Measurements from ENCODE around the gene MRPS5.
A peak's percentile ranks its signal among the peaks of the same experiment; 100 is the strongest.

The MRPS5 gene

GRCh38 chr2:95072424-95072823, 49.2 kb downstream of the MRPS5 start:
- H3K9ac ChIP-seq (ENCODE audit: low read depth, low read length), result no peak overlapping the region
- peaks cover 15% of the 10 kb centered on the region for H3K79me2 ChIP-seq (ENCODE audit: insufficient read depth, low read length)
- TF ChIP-seq EZH2 (IDR thresholded peaks at IDR 0.05; ENCODE audit: borderline replicate concordance, low read depth, low read length, severe bottlenecking), result no peak
- no peak for TF ChIP-seq CTCF (IDR thresholded peaks at IDR 0.05; ENCODE audit: borderline replicate concordance, extremely low read depth, low read length, poor library complexity, severe bottlenecking)
- DNase-seq, result no peak
- no peaks in the 10 kb centered on the region; the same call in 1 of the 2 replicates for H3K36me3 ChIP-seq (ENCODE audit: insufficient read depth, low read length)
- no peak overlapping the region for H3K4me2 ChIP-seq (ENCODE audit: insufficient read depth, low read length)
- H3K27ac ChIP-seq (ENCODE audit: low read length), result peak overlapping the region; percentile 98
- H2AFZ ChIP-seq (ENCODE audit: low read depth, low read length), result no peak overlapping the region
- no peaks in the 10 kb centered on the region for H4K20me1 ChIP-seq (ENCODE audit: insufficient read depth, low read length)
- H3K9me3 ChIP-seq (ENCODE audit: insufficient read depth, low read length, severe bottlenecking), result no peaks in the 10 kb centered on the region
- ATAC-seq (ENCODE audit: insufficient read depth, low read depth), result no peak
- H3K4me1 ChIP-seq (ENCODE audit: insufficient read depth, low read length), result peaks cover 56% of the 10 kb centered on the region
- no peaks in the 10 kb centered on the region for H3K27me3 ChIP-seq (ENCODE audit: insufficient read depth, low read length, poor library complexity)
- no peak overlapping the region for H3K4me3 ChIP-seq (ENCODE audit: low read depth in 1 of 2, low read length in 2 of 2)

GRCh38 chr2:95071856-95072255, 49.8 kb downstream of the MRPS5 start:
- TF ChIP-seq CTCF (IDR thresholded peaks at IDR 0.05; ENCODE audit: borderline replicate concordance, extremely low read depth, low read length, poor library complexity, severe bottlenecking) (no peak), EZH2 (IDR thresholded peaks at IDR 0.05; ENCODE audit: borderline replicate concordance, low read depth, low read length, severe bottlenecking) (no peak)
- no peak overlapping the region for H3K9ac ChIP-seq (ENCODE audit: low read depth, low read length)
- peaks cover 50% of the 10 kb centered on the region for H3K4me1 ChIP-seq (ENCODE audit: insufficient read depth, low read length)
- DNase-seq (no peak), ATAC-seq (ENCODE audit: insufficient read depth, low read depth) (no peak)
- peaks cover 15% of the 10 kb centered on the region for H3K79me2 ChIP-seq (ENCODE audit: insufficient read depth, low read length)
- no peak overlapping the region for H3K4me2 ChIP-seq (ENCODE audit: insufficient read depth, low read length)
- no peak overlapping the region for H2AFZ ChIP-seq (ENCODE audit: low read depth, low read length)
- H3K4me3 ChIP-seq (ENCODE audit: low read depth in 1 of 2, low read length in 2 of 2), result no peak overlapping the region
- no peaks in the 10 kb centered on the region; the same call in 1 of the 2 replicates for H3K36me3 ChIP-seq (ENCODE audit: insufficient read depth, low read length)
- peak overlapping the region; percentile 98 for H3K27ac ChIP-seq (ENCODE audit: low read length)
- H4K20me1 ChIP-seq (ENCODE audit: insufficient read depth, low read length), result no peaks in the 10 kb centered on the region
- H3K9me3 ChIP-seq (ENCODE audit: insufficient read depth, low read length, severe bottlenecking), result no peaks in the 10 kb centered on the region
- no peaks in the 10 kb centered on the region for H3K27me3 ChIP-seq (ENCODE audit: insufficient read depth, low read length, poor library complexity)

- no peak overlapping the region for H3K4me2 ChIP-seq (ENCODE audit: insufficient read depth, low read length)
- H3K4me3 ChIP-seq (ENCODE audit: low read depth in 1 of 2, low read length in 2 of 2), result no peak overlapping the region
- H3K27me3 ChIP-seq (ENCODE audit: insufficient read depth, low read length, poor library complexity), result no peaks in the 10 kb centered on the region
- no peak for DNase-seq
- TF ChIP-seq CTCF (IDR thresholded peaks at IDR 0.05; ENCODE audit: borderline replicate concordance, extremely low read depth, low read length, poor library complexity, severe bottlenecking) (no peak), EZH2 (IDR thresholded peaks at IDR 0.05; ENCODE audit: borderline replicate concordance, low read depth, low read length, severe bottlenecking) (no peak)
- no peaks in the 10 kb centered on the region for H4K20me1 ChIP-seq (ENCODE audit: insufficient read depth, low read length)
- H3K36me3 ChIP-seq (ENCODE audit: insufficient read depth, low read length), result no peaks in the 10 kb centered on the region
- no peak overlapping the region for H2AFZ ChIP-seq (ENCODE audit: low read depth, low read length)
- no peaks in the 10 kb centered on the region for H3K79me2 ChIP-seq (ENCODE audit: insufficient read depth, low read length)
- H3K4me1 ChIP-seq (ENCODE audit: insufficient read depth, low read length), result peaks cover 26% of the 10 kb centered on the region
- ATAC-seq (ENCODE audit: insufficient read depth, low read depth), result no peak
- H3K27ac ChIP-seq (ENCODE audit: low read length), result no peak overlapping the region
- no peak overlapping the region for H3K9ac ChIP-seq (ENCODE audit: low read depth, low read length)
- no peaks in the 10 kb centered on the region for H3K9me3 ChIP-seq (ENCODE audit: insufficient read depth, low read length, severe bottlenecking)
These were observed 52.1 kb downstream of the MRPS5 start for GRCh38 chr2:95069465-95069864.

- no peak overlapping the region for H3K4me2 ChIP-seq (ENCODE audit: insufficient read depth, low read length)
- H3K9ac ChIP-seq (ENCODE audit: low read depth, low read length), result no peak overlapping the region
- H3K79me2 ChIP-seq (ENCODE audit: insufficient read depth, low read length), result no peaks in the 10 kb centered on the region
- no peak for DNase-seq
- H3K36me3 ChIP-seq (ENCODE audit: insufficient read depth, low read length), result no peaks in the 10 kb centered on the region
- no peak for ATAC-seq (ENCODE audit: insufficient read depth, low read depth)
- peaks cover 22% of the 10 kb centered on the region for H3K4me1 ChIP-seq (ENCODE audit: insufficient read depth, low read length)
- no peaks in the 10 kb centered on the region for H3K9me3 ChIP-seq (ENCODE audit: insufficient read depth, low read length, severe bottlenecking)
- TF ChIP-seq CTCF (IDR thresholded peaks at IDR 0.05; ENCODE audit: borderline replicate concordance, extremely low read depth, low read length, poor library complexity, severe bottlenecking) (no peak), EZH2 (IDR thresholded peaks at IDR 0.05; ENCODE audit: borderline replicate concordance, low read depth, low read length, severe bottlenecking) (no peak)
- no peak overlapping the region for H3K4me3 ChIP-seq (ENCODE audit: low read depth in 1 of 2, low read length in 2 of 2)
- no peaks in the 10 kb centered on the region for H3K27me3 ChIP-seq (ENCODE audit: insufficient read depth, low read length, poor library complexity)
- no peak overlapping the region for H2AFZ ChIP-seq (ENCODE audit: low read depth, low read length)
- no peaks in the 10 kb centered on the region for H4K20me1 ChIP-seq (ENCODE audit: insufficient read depth, low read length)
- H3K27ac ChIP-seq (ENCODE audit: low read length), result no peak overlapping the region
These were observed 53.4 kb downstream of the MRPS5 start for GRCh38 chr2:95068256-95068655.
